Retinal pigment epithelial cell (primary cell): ENCODE measurements around the gene GLDN.

Source experiments
- DNase-seq: peaks from one replicate; pipeline ENCODE4 v3.0.0-alpha.2; 2010; ENCODE audit warnings: low read depth
- H3K4me3 ChIP-seq: 2 replicates; pipeline ENCODE4 v1.5.1; 2011; ENCODE audit warnings: mild to moderate bottlenecking, low read length, control low read depth, moderate library complexity
- CTCF ChIP-seq: conservative IDR thresholded peaks from 2 replicates; pipeline ENCODE4 v1.5.1; 2011; ENCODE audit warnings: low read depth, low read length, control low read depth, inconsistent platforms

Gene GLDN

GRCh38 chr15:51307811-51308210, 33.6 kb upstream of the GLDN start:
- no peak overlapping the region for H3K4me3 ChIP-seq
- DNase-seq = no peak
- no peak for TF ChIP-seq CTCF

GRCh38 chr15:51310064-51310463, 31.4 kb upstream of the GLDN start:
- no peak for TF ChIP-seq CTCF
- H3K4me3 ChIP-seq = no peak overlapping the region
- no peak for DNase-seq

GRCh38 chr15:51311510-51311909, 29.9 kb upstream of the GLDN start:
- TF ChIP-seq CTCF = no peak

GRCh38 chr15:51312166-51313073, 29.0 kb upstream of the GLDN start:
- DNase-seq = no peak
- no peak for TF ChIP-seq CTCF
- H3K4me3 ChIP-seq = no peak overlapping the region

More at GRCh38 chr15:51311510-51311909, 29.9 kb upstream of the GLDN start:
- no peak overlapping the region for H3K4me3 ChIP-seq
- no peak for DNase-seq

GRCh38 chr15:51313074-51313393, 28.4 kb upstream of the GLDN start:
- DNase-seq = no peak
- TF ChIP-seq CTCF = no peak
- no peak overlapping the region for H3K4me3 ChIP-seq

GRCh38 chr15:51313644-51314280, 27.7 kb upstream of the GLDN start:
- no peak for TF ChIP-seq CTCF
- H3K4me3 ChIP-seq = no peak overlapping the region
- DNase-seq = no peak
